Retinal pigment epithelial cell (primary cell): ENCODE measurements around the gene RGS7BP.
"Not testable (repeated sequence)": the region's sequence is repeated elsewhere in the genome, so short reads cannot be mapped to it uniquely, and the experiment has no call there.

Experiments
- DNase-seq: peaks from one replicate; pipeline ENCODE4 v3.0.0-alpha.2; 2010; ENCODE audit warnings: low read depth
- H3K4me3 ChIP-seq: 2 replicates; pipeline ENCODE4 v1.5.1; 2011; ENCODE audit warnings: mild to moderate bottlenecking, low read length, control low read depth, moderate library complexity
- TF ChIP-seq, protein P1 (sequence below): conservative IDR thresholded peaks from 2 replicates; pipeline ENCODE4 v1.5.1; 2011; ENCODE audit warnings: low read depth, low read length, control low read depth, inconsistent platforms

RGS7BP gene

GRCh38 chr5:64534033-64534432 lies 28.2 kb downstream of the RGS7BP start:
- TF ChIP-seq, protein P1, sequence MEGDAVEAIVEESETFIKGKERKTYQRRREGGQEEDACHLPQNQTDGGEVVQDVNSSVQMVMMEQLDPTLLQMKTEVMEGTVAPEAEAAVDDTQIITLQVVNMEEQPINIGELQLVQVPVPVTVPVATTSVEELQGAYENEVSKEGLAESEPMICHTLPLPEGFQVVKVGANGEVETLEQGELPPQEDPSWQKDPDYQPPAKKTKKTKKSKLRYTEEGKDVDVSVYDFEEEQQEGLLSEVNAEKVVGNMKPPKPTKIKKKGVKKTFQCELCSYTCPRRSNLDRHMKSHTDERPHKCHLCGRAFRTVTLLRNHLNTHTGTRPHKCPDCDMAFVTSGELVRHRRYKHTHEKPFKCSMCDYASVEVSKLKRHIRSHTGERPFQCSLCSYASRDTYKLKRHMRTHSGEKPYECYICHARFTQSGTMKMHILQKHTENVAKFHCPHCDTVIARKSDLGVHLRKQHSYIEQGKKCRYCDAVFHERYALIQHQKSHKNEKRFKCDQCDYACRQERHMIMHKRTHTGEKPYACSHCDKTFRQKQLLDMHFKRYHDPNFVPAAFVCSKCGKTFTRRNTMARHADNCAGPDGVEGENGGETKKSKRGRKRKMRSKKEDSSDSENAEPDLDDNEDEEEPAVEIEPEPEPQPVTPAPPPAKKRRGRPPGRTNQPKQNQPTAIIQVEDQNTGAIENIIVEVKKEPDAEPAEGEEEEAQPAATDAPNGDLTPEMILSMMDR, result no peak
- DNase-seq, result no peak
- no peak overlapping the region for H3K4me3 ChIP-seq

DNA sequence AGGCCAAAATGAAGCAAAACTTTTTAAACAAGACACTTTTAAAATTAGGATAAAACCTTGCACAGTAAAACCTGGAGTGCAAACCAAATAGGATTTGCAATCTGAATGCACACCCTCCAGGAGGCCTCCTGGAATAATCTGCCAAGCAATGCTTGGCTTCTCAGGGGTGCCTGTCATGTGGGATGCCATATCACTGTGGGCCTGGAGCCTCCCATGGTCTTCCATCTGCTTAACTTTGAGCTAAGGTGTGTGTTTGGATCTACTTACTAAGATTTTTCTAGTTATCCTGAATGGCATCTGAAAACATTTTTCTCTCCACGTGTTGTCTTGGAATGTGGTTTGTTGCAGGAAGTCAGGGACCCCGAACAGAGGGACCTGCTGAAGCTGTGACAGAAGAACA lies 52.1 kb downstream of the RGS7BP start:
- TF ChIP-seq, protein P1, result no peak
- no peak for DNase-seq

GRCh38 chr5:64558641-64559040 lies 52.8 kb downstream of the RGS7BP start:
- not testable (repeated sequence) for DNase-seq, H3K4me3 ChIP-seq

More for the DNA sequence above, 52.1 kb downstream of the RGS7BP start:
- no peak overlapping the region for H3K4me3 ChIP-seq

- no peak for DNase-seq
- H3K4me3 ChIP-seq, result no peak overlapping the region
- TF ChIP-seq, protein P1, result no peak
Measured at GRCh38 chr5:64566310-64566916, 60.6 kb downstream of the RGS7BP start.

GRCh38 chr5:64569858-64570257 lies 64.0 kb downstream of the RGS7BP start:
- no peak for DNase-seq
- TF ChIP-seq, protein P1, result no peak
- H3K4me3 ChIP-seq, result no peak overlapping the region

DNA sequence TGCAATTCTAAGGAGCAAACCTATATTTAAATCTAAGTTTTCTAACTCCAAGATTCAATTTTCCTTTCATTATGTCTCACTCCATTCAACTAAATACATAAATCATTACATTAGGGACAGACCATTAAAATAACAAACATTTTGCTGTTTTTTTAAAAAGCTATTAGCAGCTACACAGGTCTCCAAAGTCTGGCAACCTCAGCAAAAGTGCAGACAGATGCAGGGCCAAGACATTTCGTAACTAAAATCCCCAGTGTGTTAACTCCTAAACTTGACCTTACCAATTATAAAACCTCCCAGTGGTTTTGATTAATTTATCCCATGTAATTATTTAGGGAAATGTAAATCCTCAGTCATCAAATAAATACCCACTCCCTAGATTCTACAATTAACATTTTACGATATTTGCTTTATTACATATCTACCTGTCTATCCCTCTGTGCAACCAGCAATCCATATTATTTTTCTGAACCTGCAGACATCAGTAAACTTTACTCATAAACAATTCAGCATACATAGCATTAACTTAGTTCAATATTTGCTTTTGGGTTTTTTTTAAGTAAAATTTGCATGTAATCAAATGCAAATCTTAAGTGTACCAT lies 64.7 kb downstream of the RGS7BP start:
- TF ChIP-seq, protein P1, result no peak
- DNase-seq, result no peak
- no peak overlapping the region for H3K4me3 ChIP-seq

GRCh38 chr5:64575561-64575960 lies 69.7 kb downstream of the RGS7BP start:
- H3K4me3 ChIP-seq, result no peak overlapping the region
- TF ChIP-seq, protein P1, result no peak
- DNase-seq, result no peak
